M059J (cell line): ENCODE data around the gene PIPOX. TPM values are rescaled to one million over a fixed set of nuclear protein-coding genes. Genes with fewer than 3 reads are reported as not detected.
"Not testable (repeated sequence)": the region's sequence is repeated elsewhere in the genome, so short reads cannot be mapped to it uniquely, and the experiment has no call there.

Source experiments
- DNase-seq: peaks from one replicate; pipeline ENCODE4 v3.0.0-alpha.2; 2012; ENCODE audit warnings: low read depth
- total RNA-seq: library from RNA; depleted of rRNA; stranded (reverse); fragments of >200 nt; shearing (Covaris generic); gene quantifications from 2 replicates; pipeline ENCODE4 v1.2.3, GENCODE V29; 2014

PIPOX gene
- total RNA-seq, 1 experiment from 2014 or later, result 0.71 TPM

DNA sequence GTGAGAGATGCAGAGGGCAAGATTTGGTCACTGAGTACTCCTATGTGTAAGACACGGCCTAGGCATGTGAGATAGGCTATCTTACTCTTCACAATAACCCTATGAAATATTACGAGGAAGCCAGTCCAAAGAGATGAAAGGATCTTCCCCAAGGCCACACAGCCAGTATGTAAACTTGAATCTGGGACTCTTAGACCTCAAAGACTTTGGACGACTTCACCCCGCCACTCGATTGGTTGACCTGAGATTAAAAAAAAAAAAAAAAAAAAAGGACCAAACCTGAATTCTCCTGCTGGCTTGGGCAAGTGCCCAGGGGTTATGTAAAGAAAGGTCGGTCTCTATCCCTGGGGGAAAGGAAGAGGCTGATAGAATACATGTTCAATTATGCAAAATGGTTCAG is 33.1 kb downstream of the PIPOX start:
- no peak for DNase-seq

DNA sequence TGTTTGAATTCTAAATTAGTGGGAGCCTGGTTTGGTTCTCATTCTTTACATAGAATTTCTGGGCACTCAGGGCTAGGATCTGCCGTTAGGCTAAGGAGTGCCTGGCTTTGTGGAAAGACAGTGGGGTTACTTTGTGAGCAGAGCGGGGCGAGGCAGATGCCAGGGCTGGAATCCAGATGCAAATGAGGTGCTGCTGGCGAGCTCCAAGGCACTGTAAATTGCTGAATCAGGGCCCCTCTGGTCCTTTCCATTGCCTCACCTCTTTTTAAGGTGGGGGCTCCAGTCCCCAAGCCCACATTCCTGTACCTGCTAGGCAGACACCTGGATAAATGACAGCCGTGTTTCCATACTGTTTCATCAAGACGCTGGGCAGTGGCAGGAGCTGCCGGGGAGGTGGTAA is 33.8 kb downstream of the PIPOX start:
- DNase-seq, result no peak

DNA sequence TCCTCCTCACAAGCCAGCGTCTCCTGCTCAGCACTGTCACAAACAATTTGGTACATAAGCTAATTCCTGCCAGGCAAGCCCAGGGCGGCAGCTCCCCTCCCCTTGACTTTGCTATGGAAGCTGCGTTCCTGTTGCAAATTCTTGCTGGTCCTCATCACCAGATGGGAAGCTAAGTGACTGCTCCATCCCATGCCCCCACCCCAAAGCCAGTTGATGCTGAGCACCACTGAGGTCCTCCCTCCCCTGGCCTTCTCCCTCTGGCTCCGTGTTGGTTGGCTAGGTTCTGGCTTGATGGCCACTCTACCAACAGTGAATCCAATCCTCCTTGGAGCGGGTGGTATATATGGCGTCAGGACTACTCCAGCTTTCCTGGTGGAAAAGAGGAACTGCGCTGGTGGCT is 34.4 kb downstream of the PIPOX start:
- no peak for DNase-seq

DNA sequence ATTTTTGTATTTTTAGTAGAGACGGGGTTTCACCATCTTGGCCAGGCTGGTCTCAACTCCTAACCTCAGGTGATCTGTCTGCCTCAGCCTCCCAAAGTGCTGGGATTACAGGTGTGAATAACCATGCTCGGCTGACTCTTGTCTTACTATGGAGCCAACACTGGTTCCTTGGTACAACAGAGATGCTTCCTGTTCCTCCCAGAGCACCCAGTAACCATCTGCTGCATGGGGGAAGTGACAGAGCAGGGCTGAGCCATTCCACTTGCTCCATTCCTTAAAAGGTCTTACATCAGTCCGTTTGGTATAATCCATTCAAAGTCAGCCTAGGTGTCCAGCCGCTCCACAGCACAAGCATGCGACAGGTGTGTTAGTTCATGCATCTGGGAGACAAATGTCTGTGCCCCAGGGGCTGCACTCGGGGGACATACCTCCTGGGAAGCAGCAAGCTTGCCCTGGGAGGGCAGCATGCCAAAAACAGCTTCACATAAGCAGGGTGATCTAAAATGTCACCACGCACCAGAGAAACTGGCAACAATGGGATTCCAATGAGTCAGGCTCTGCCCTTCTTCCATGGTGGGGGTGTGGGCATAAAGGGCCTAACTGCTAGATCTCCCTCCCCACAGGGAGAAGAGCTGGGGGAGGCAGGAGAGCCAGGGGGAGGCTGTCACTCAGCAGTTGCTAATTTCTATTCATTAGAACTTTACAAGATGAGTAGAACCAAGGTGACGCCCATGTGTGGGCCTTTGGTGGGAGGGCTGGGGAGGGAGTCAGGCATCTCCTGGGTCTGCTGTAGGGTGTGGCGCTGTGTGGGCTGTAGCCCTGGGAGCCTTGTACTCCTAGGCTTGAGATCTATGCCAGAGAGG is 35.5 kb downstream of the PIPOX start:
- peak; percentile 65 for DNase-seq

DNA sequence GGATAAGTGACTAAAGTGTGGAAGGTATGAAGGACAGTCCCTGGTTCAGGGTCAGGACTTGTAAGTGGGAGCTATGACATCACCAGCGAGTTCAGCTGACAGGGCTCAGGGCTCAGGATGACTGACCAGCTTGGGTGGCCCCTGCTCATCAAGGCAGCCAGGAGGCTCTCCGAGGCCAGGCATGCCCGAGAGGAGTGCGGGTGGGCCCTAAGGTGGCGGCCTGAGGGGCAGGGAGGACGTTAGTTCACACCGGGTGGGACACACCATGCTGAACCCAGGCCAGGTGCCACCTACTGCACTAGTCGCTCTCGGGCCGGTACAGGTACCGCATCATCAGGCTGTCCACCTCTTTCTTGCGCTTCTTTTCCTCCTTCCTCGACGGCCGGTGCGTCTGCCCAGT is 36.5 kb downstream of the PIPOX start:
- DNase-seq, result no peak

DNA sequence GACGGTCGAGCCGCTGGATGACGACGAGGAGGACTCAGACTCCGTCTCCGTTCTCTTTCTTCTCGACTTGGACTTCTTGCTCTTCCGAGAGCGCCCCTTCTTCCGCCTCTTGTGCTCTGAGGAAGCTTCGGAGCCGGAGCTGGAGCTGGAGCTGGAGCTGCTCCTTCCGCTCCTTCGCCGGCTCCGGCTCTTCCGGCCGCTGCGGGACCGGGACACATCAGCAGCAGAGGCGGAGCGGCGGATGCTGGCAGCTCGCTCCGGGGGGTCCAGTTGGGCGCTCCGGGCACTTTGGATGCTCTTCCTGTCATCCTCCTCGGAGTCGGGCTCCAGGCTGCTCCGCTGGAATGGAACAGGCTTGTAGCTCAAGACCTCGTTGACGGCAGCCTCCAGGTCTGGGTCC is 36.9 kb downstream of the PIPOX start:
- no peak for DNase-seq

DNA sequence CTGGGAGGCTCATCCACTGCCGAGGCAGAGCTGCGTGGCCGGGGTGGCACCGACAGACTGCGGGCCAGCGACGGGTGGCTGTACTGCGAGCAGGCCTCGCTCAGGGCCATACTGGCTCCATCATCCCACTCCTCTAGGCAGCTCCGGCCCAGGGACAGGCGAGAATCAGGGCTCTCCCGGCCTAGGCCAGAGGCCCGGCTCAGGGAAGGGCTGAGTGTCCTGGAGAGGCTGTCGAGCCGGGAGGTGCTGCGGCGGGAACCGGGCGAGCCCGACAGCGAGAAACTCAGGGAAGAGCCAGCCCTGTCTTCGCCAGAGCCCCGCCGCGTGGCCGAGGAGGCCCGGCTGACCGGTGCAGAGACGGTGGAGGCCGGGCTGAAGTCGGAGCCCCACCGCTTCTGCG is 37.4 kb downstream of the PIPOX start:
- DNase-seq, result no peak

DNA sequence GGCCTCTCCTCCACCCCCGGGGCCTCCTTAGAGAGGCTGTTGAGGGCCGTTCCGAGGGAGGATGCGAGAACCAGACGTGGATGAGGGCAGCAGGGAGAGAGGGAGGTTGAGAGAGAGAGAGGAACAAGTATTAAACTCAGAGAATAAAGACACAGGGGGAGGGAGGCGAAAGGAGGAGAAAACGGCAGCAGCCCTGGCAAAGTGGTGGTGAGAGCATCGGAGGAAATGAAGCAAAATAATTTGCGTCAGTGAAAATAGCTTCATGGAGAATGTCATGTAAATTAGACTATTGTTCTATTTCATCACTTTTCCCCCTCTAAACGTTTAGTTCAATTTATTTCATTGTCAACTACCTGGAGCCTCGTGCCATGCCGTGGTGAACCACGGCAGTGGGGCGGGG is 38.0 kb downstream of the PIPOX start:
- DNase-seq, result no peak

DNA sequence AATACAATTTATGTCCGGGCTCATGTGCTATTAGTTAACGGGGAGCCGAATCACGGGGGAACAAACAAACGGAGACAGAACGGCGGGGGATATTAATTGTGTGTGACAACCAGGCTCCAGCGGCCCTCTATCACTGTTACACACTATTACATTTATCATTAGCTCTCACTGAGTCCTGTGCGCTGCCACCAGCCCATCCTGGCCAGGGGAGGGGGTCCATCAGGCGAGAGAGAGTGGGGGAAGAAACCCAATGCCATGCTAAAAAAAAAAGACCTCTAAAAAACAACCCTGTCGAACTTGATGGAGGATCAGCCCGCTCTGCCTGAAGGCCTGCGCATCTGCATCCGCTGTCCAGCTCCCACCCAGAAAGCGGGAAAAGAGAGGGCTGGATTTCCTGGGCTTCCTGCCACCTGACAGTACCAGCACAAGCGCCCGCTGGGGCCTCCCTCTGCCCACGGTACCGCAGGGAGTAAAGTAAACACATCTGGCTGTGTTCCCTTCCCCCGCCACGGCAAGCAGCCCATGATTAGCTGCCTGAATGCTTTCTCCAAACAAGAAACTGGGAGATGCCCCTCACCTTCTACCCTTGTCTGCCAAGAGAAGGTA is 41.7 kb downstream of the PIPOX start:
- DNase-seq, result no peak

DNA sequence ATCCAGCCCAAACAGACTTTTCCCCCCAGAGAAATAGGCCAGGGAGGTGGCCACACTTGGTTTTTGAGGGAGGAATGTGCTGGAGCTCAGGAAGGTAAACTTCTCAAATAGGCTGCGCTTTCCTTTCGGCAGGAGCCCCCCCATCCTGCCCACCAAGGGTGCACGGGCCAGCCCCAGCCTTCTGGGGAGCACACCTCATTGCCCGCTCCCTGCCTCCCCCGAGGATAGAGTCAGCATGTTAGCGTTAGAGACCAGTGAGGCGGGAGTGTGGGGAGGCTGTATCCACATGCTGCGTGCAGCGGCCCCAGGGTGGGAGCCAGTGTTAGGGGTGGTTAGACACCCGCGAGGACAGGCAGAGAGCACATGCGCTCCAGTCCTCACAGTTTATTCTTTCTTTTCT is 42.3 kb downstream of the PIPOX start:
- no peak for DNase-seq

DNA sequence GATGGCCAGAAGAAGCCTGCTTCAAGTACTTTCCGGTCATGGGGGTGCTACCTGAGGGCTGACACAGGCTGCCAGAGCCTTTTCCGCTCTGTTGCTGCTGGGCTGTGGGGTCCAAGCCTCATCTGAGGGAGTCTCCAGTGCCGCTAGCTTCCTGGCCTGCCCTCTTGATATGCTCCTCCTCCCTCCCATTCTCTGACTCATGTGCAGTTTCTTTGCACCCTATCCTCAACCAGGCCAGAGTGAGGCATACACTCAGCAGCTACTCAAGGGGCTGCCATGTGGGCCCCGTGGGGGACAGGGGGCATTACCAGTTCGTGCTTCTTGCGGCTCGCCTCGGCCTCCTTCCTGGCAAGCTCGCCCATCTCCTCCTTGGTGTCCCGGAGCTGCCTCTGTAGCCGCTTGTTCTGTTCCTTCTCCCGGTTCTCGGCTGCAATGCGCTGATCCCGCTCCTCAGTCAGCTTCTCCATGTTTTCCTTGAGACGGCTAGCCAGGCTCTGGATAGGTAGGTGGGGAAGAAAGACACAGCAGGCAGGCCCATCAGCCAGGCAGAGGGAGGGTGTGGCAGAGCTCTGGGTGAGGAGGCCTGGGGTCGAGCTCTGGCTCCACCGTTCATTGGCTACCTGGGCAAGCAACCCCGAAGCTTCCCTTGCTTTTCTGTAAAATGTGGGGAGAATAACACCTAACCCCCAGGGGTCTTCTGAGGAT is 43.8 kb downstream of the PIPOX start:
- DNase-seq, result no peak

DNA sequence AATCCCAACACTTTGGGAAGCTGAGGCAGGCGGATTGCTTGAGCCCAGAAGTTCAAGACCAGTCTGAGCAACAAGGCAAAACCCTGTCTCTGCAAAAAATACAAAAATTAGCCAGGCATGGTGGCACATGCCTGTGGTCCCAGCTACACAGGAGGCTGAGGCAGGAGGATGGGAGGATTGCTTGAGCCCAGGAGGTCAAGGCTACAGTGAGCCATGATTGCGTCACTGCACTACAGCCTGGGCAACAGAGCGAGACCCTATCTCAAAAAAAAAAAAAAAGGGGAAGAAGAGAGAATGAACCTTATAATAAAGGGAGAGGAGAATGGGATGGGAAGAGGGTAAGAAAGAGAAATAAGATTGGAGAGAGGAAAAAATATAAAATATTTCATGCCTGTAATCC is 45.8 kb downstream of the PIPOX start:
- DNase-seq, result not testable (repeated sequence)

DNA sequence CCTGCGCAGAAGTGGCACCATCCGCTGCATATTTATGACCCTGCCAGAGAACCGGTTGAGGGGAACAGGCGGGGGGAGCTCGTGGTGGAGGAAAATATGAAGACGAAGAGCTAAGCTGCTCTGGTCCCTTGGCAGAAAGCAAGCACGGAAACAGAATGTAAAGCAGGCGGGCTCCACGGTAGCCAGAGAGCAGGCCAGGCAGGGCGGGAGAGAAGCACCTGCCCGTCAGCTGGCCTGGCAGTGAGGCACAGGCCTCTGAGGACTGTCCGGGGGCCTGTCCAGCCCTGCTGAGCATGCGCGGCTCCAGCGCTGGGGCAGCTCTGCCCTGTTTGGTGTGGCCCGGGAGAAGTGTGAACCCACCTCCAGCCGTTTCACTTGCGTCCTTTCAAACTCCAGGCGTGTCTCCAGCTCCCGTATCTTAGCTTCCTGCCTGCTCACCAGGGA is 46.7 kb downstream of the PIPOX start:
- no peak for DNase-seq

DNA sequence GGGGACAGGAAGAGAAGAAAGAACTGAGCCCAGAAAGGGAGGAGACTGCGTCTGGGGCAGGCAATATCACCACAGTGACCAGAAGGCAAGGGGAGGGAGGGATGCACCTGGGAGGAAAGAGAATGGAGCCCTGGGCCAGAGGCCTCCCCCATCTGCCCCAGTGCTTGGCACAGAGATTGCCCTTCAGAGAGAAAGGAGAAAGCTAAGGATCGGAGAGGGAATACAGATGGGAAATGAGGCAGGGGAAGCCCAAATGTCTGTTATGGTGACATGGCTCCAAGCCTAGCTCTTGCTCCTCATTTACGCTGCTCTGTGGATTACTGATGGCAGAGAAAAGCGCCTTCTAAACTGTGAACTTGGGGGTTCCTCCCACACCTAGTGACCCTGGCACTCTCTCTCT is 47.2 kb downstream of the PIPOX start:
- DNase-seq, result no peak

DNA sequence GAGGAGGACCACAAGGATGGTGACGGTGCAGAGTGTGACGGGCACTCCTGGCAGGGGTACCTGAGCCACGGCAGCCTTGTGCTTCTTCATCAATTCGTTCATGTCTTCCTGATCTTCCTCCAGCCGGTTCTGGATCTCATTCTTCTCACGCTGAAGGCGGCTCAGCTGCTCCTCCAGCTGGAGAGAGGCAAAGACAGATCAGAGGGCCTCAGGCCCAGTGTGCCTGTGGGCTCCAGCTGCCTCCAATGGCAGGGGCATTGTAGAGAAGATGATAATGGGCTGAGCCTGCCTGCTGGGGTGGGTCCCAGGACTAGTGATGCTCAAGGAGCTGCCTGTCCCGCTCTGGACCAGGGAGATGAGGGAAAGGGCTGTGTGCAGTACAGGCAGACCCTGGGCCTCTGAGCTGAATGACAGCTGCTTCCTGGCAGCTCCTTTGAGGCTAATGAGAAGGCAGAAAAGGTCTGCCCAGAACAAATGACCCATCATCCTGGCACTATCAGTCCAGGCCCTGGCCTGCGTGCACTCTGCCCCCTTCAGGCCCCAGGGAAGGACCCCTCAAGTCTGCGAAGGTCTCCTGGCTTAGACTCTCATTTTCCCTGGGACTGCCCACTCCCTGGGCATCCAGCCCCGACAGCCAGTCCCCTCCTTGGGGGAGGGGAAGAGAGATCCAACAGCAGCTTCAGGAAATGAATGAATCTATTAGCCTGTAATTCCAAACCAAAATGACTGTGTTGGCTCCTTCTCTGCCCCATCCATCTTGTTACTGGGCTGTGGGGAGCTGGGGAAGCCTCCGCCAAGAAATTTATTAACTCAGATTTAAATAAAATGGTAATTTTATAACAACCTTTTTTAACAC is 48.0 kb downstream of the PIPOX start:
- DNase-seq, result no peak

DNA sequence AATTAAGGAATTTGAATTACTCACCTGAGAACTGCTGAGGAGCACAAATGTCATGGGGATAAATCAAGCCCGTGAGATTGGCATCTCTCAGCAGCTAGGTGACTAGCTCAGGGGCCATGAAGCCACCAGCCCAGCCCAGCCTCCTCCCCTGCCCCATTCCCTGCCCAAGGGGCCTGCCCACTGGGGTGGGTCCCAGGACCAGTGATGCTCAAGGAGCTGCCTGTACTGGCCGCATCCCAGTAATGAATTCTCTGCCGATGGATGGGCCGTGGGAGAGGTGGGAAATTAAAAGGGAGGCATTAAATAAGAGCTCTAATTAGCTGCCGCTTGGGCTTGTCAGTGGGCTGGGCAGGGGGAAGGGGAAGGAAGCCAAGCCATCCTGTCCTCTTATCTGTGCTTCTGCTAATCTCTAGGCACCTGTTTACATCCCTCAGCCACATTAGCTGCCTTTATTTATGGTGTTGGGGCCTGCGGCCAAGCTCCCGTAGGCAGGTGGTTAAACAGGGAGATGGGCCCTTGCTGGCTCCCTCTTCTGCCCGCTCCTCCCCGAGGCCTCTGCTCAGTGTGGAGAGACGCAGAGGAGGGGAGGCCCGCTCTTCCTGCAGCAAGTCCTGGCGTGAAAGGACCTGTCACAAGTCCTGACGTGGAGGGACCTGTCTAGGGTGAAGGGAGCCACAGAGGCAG is 48.8 kb downstream of the PIPOX start:
- no peak for DNase-seq

DNA sequence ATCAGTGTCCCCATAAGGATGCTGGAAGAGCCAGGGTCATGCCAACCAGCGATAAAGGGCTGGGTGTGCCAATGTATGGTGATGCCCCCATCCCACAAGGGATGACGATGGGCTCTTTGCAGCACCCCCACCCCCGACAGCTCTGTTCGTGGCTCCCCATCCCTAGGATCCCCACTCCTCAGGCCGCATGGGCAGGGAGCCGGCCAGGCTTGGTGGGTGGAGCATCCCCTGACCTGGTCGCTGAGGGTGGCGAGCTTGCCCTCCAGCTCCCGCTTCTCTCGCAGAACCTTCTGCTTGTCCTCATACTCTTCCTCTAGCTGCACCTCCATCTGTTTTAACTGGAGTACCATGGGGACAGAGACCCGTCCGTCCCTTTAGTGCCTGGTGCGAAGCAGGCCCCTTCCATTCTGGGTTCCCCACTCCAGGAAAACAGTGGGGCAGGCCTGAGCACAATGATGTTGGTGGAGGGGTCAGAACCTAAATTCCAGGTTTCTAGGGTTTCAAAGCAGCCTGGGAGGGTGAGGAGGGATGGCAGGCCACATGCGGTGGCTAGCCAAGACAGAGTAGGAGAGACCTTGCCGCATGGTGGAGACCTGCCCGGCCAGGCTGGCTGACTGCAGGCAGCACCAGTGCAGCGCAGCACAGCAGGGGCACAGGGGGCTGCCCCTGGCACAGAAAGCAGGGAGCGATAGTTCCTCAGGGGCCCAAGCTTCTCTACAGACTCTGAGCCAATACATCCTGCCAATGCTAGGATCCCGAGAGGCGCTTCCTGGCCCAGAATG is 50.3 kb downstream of the PIPOX start:
- DNase-seq, result no peak

DNA sequence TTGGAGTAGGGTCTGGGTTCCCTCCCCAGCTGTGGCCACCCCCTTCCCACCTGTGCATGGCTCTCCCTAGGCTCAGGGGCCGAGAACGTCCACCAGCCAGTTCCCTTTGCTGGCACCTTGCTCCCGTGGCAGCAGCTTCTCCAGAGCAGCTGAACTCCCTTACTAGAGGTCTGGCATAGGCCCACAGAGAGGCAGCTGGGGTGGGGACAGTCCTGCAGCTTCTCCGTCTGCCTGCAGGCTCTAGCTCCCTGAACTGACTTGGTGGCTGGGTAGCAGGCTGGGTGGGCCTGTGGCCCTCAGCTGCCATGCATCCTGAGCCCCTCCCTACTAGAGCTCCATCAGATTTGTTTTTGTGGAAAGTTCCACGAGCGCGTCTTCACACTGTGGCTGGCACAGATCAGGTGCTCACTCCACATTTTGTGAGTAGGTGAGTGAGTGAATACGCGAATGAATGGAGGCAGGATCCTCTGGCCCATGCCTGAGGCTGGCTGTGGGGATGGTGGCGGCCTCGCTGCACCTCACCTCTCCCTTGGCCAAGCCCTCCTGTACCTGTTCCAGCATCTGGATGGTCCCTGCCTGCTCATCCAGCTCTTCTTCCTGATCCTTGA is 51.3 kb downstream of the PIPOX start:
- no peak for DNase-seq

DNA sequence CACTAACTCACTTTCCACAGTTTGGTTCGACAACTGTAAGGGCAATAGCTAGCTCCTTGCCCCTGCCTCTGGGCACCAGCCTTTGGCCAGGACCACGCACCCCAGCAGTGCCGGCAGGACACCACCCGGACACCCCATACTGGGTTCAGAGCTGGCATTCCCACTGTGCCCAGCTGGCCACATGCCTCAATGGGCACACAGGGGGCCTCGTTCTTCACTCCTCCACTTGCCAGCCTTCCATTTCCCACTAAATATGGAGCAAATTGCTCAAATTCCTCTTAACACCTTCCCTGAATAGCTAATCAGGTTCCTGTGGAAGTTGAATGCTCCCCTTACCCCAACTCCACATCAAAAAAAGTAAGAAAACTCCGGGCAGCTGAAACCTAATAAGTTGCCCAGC is 52.5 kb downstream of the PIPOX start:
- DNase-seq, result no peak

DNA sequence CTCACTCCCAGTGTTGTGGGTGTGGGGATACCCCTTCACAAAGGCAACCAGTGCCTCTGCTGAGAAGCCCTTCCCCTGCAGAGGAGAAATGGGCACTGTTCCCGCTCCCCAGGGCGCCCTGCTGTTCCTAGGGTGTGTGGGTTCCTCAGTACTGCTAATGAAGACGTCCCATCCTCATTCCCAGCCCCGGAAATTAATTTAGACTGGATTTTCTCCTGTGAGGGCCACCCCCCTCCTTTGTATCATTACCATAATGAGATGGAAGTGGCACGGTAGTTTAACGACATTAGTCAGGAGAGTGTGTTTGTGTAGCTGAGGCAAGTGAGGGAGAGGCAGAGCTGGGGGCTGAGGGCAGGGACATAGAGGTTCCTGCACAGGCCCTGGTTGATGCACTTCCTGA is 53.2 kb downstream of the PIPOX start:
- no peak for DNase-seq
